HG02852 (cell line): ENCODE results near the gene KRTAP10-7.

Source experiments
- ATAC-seq: cut with Tn5 transposase; IDR thresholded peaks from one replicate; pipeline ENCODE4 v1.9.1; 2021; ENCODE audit warnings: mild to moderate bottlenecking, moderate library complexity; ENCODE audit not compliant: unreplicated experiment

The KRTAP10-7 gene

DNA sequence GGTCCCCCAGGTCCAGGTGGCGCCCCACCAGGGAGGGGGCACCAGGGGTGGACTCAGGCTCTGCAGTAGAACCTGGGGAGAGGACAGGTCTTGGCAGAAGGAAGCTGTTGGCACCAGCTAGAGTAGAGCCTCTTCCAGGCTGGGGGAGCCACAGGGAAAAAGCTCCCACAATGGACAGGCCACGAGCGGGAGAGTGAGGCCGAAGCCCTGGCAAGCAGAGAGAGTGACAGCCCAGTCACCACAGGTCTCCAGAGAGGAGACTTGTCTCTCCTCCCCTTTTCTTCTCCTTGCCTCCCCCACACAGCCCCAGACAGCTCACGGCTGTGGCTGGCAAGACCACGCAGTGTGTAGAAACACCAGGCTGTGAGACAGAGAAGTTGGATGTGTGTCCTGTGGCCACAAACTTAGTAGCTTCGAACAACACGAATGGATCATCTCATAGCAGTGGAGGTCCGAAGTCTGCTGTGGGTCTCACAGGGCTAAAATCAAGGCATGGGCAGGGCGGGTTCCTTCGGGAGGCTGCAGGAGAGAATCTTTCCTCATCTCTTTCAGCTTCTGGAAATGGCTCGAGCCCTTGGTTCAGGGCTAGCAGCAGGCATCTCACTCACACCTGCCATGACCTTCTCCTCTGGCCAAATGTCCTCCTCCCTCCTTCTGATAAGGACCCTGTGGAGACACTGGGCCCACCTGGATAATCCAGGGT is 50.7 kb downstream of the KRTAP10-7 start:
- no peak for ATAC-seq
